GM21526 (cell line): ENCODE measurements around the gene PLEKHH2.
"Not testable (repeated sequence)": the region's sequence is repeated elsewhere in the genome, so short reads cannot be mapped to it uniquely, and the experiment has no call there.

Experiments used
- ATAC-seq: cut with Tn5 transposase; IDR thresholded peaks from one replicate; pipeline ENCODE4 v1.9.1; 2021; ENCODE audit warnings: moderate library complexity; ENCODE audit not compliant: unreplicated experiment, low FRiP score

PLEKHH2 gene

GRCh38 chr2:43637030-43637803, at the start of gene PLEKHH2:
TSS of gene PLEKHH2 (plus strand) at chr2:43637260. CDS start at chr2:43644674, 7,414 bp downstream.
- peak; percentile 100 for ATAC-seq

GRCh38 chr2:43592443-43592842, 44.6 kb upstream of the PLEKHH2 start:
- no peak for ATAC-seq

GRCh38 chr2:43593254-43593653, 43.8 kb upstream of the PLEKHH2 start:
- ATAC-seq = no peak

GRCh38 chr2:43594875-43595274, 42.2 kb upstream of the PLEKHH2 start:
- no peak for ATAC-seq

- ATAC-seq = peak; percentile 94
Observed at GRCh38 chr2:43595603-43596412, 41.3 kb upstream of the PLEKHH2 start, which contains the start of gene THADA. TSS of gene THADA (minus strand) at chr2:43596038. CDS start at chr2:43592392, 3,646 bp downstream.

GRCh38 chr2:43600596-43600995, 36.5 kb upstream of the PLEKHH2 start:
- ATAC-seq = not testable (repeated sequence)

GRCh38 chr2:43604674-43605073, 32.4 kb upstream of the PLEKHH2 start:
- no peak for ATAC-seq

- ATAC-seq = no peak
Observed at GRCh38 chr2:43605079-43605655, 31.9 kb upstream of the PLEKHH2 start.

- no peak for ATAC-seq
Observed at GRCh38 chr2:43605851-43606250, 31.2 kb upstream of the PLEKHH2 start.

- no peak for ATAC-seq
Observed at GRCh38 chr2:43609290-43609918, 27.7 kb upstream of the PLEKHH2 start.

GRCh38 chr2:43610361-43610760, 26.7 kb upstream of the PLEKHH2 start:
- ATAC-seq = no peak

- ATAC-seq = peak; percentile 80
Observed at GRCh38 chr2:43611987-43612894, 24.8 kb upstream of the PLEKHH2 start.

- ATAC-seq = no peak
Observed at GRCh38 chr2:43612944-43613343, 24.1 kb upstream of the PLEKHH2 start.

- no peak for ATAC-seq
Observed at GRCh38 chr2:43616967-43617680, 19.9 kb upstream of the PLEKHH2 start.

GRCh38 chr2:43619511-43619910, 17.5 kb upstream of the PLEKHH2 start:
- no peak for ATAC-seq

GRCh38 chr2:43622931-43623451, 14.1 kb upstream of the PLEKHH2 start:
- no peak for ATAC-seq

GRCh38 chr2:43631618-43632317, 5.3 kb upstream of the PLEKHH2 start:
- no peak for ATAC-seq

- ATAC-seq = no peak
Observed at GRCh38 chr2:43634604-43635306, 2.3 kb upstream of the PLEKHH2 start.
